K562 (cell line): Measurements from ENCODE around the gene PI4KA. TPM values are rescaled to one million over a fixed set of nuclear protein-coding genes. Genes with fewer than 3 reads are reported as not detected.
A peak's percentile ranks its signal among the peaks of the same experiment; 100 is the strongest.

Experiments
- ATAC-seq: fragments of 200-7000 bp; cut with Tn5 transposase; 3 replicates; pipeline ENCODE4 v1.9.1; 2020; ENCODE audit warnings: moderate library complexity
- BruUV-seq: library from RNA; stranded (reverse); fragments of 400-500 nt; replicated peaks from 2 replicates; lab custom pipeline; 2021; lab: Mats Ljungman, UMichigan
- CTCF ChIA-PET: fragments of 300-600 bp; formaldehyde crosslinking; extraction: SDS; loops from one replicate; lab custom pipeline; 2021; ENCODE audit warnings: low intra/inter-chr PET ratio; lab: Yijun Ruan, JAX
- POLR2A ChIA-PET: fragments of 300-600, 350-650 bp; sonication (Branson Sonifier 250); formaldehyde crosslinking; extraction: SDS; loops from one replicate; lab custom pipeline; 2021; ENCODE audit warnings: antibody characterized with exemption, inconsistent platforms; lab: Yijun Ruan, JAX
- DNase-seq, 4 experiments: peaks; one replicate each; pipeline versions ENCODE4 v3.0.0 to v3.0.0-alpha.2; 2011 to 2018; ENCODE audit warnings: low spot score in 3 of 4, mixed read lengths in 3 of 4; ENCODE audit errors: extremely low read depth in 1 of 4
- FAIRE-seq: peaks from 2 replicates; lab custom pipeline; 2011; peaks lifted over from hg19 to GRCh38; lab: Jason Lieb, UNC
- H2AFZ ChIP-seq: 2 replicates; pipeline ENCODE4 v1.6.0; 2011; ENCODE audit warnings: low read depth, low read length, control low read depth, inconsistent platforms
- H3K27ac ChIP-seq: fragments of 200-600 bp; 3 replicates; pipeline ENCODE4 v1.8.0; 2011; ENCODE audit warnings: low read depth, mild to moderate bottlenecking, control low read depth, inconsistent platforms, low read length, moderate library complexity, mixed read lengths; ENCODE audit errors: extremely low read depth
- H3K27me3 ChIP-seq, 2 experiments: fragments of 300-600 bp in 1 of 2; 2 replicates in 1 of 2; 3 replicates in 1 of 2; pipeline versions ENCODE4 v1.6.0 to v1.8.0; 2011; ENCODE audit warnings: inconsistent platforms in 2 of 2, low read length in 2 of 2, mild to moderate bottlenecking in 1 of 2, mixed read lengths in 1 of 2, moderate library complexity in 1 of 2; ENCODE audit not compliant: control insufficient read depth in 2 of 2, insufficient read depth in 2 of 2
- H3K36me3 ChIP-seq: fragments of 300-600 bp; 3 replicates; pipeline ENCODE4 v1.8.0; 2011; ENCODE audit warnings: mild to moderate bottlenecking, low read length, inconsistent platforms; ENCODE audit not compliant: control insufficient read depth, insufficient read depth
- H3K4me1 ChIP-seq, 2 experiments: fragments of 200-600 bp in 1 of 2; replicated peaks in 1 of 2; 2 replicates in 1 of 2; 3 replicates in 1 of 2; pipeline versions ENCODE4 v1.5.1 to v1.8.0; 2011; ENCODE audit warnings: inconsistent platforms in 2 of 2, low read length in 2 of 2, mild to moderate bottlenecking in 1 of 2, mixed read lengths in 1 of 2, moderate library complexity in 1 of 2; ENCODE audit not compliant: control insufficient read depth in 2 of 2, insufficient read depth in 2 of 2
- H3K4me2 ChIP-seq: 2 replicates; pipeline ENCODE4 v1.6.1; 2011; ENCODE audit warnings: low read length, control low read depth, inconsistent platforms, mixed read lengths; ENCODE audit not compliant: insufficient read depth
- H3K4me3 ChIP-seq: fragments of 200-600 bp; sonication (generic), shearing (Covaris generic); 2 replicates; pipeline ENCODE4 v1.5.1; 2016; ENCODE audit warnings: control low read depth, inconsistent platforms
- H3K79me2 ChIP-seq: fragments of 200-600 bp; 3 replicates; pipeline ENCODE4 v1.8.0; 2011; ENCODE audit warnings: low read length, inconsistent platforms; ENCODE audit not compliant: control insufficient read depth, insufficient read depth
- H3K9ac ChIP-seq, 2 experiments: 2 replicates each; pipeline versions ENCODE4 v1.6.0 to v1.6.1; 2011; ENCODE audit warnings: low read depth in 2 of 2, low read length in 2 of 2, control low read depth in 1 of 2, inconsistent platforms in 1 of 2, mild to moderate bottlenecking in 1 of 2, mixed read lengths in 1 of 2; ENCODE audit not compliant: insufficient read depth in 1 of 2
- H3K9me1 ChIP-seq: one replicate; pipeline ENCODE4 v1.6.0; 2011; ENCODE audit warnings: inconsistent platforms, mild to moderate bottlenecking, low read length, moderate library complexity; ENCODE audit not compliant: control insufficient read depth, insufficient read depth
- H3K9me3 ChIP-seq: replicated peaks from 2 replicates; pipeline ENCODE4 v1.5.1; 2011; ENCODE audit warnings: low read depth, low read length, inconsistent platforms; ENCODE audit not compliant: control insufficient read depth, insufficient read depth
- H4K20me1 ChIP-seq: replicated peaks from 2 replicates; pipeline ENCODE4 v1.6.1; 2011; ENCODE audit warnings: low read length, inconsistent platforms, mixed read lengths; ENCODE audit not compliant: control insufficient read depth, insufficient read depth
- ARNT ChIP-seq, 2 experiments: fragments of 450-650 bp; IDR thresholded peaks; 2 replicates each; pipeline ENCODE4 v1.6.1; 2016; ENCODE audit warnings: mild to moderate bottlenecking in 1 of 2
- ATF6 ChIP-seq: sonication (generic); formaldehyde crosslinking; IDR thresholded peaks from 2 replicates; pipeline ENCODE4 v1.4.0; 2020; ENCODE audit warnings: mild to moderate bottlenecking, missing genetic modification reagents
- EHMT2 ChIP-seq: fragments of 450-650 bp; IDR thresholded peaks from 2 replicates; pipeline ENCODE4 v1.6.1; 2018; ENCODE audit warnings: antibody characterized with exemption
- ESRRA ChIP-seq: fragments of 450-650 bp; IDR thresholded peaks from 2 replicates; pipeline ENCODE4 v1.6.1; 2014; ENCODE audit warnings: low read depth, mild to moderate bottlenecking, moderate library complexity, borderline replicate concordance
- HDGF ChIP-seq: fragments of 450-650 bp; IDR thresholded peaks from 2 replicates; pipeline ENCODE4 v1.6.1; 2016
- HMGN3 ChIP-seq: IDR thresholded peaks from 2 replicates; pipeline ENCODE4 v1.6.1; 2011; ENCODE audit warnings: borderline replicate concordance, low read depth, mild to moderate bottlenecking, mixed read lengths, low read length; ENCODE audit not compliant: insufficient read length; ENCODE audit errors: extremely low read depth
- LEF1 ChIP-seq: fragments of 450-650 bp; IDR thresholded peaks from 2 replicates; pipeline ENCODE4 v1.6.1; 2016; ENCODE audit warnings: mild to moderate bottlenecking
- MLLT1 ChIP-seq, 2 experiments: fragments of 450-650 bp; IDR thresholded peaks; 2 replicates each; pipeline ENCODE4 v1.6.1; 2016
- MLX ChIP-seq, 2 experiments: fragments of 450-650 bp in 1 of 2; sonication (generic) in 1 of 2; formaldehyde crosslinking; conservative IDR thresholded peaks; 2 replicates each; pipeline versions ENCODE4 v1.4.0 to v1.8.1; 2020 to 2022; ENCODE audit warnings: mild to moderate bottlenecking in 1 of 2, missing genetic modification reagents in 1 of 2
- NKRF ChIP-seq: fragments of 450-650 bp; IDR thresholded peaks from 2 replicates; pipeline ENCODE4 v1.6.1; 2016; ENCODE audit warnings: borderline replicate concordance
- NR1H2 ChIP-seq: sonication (generic); formaldehyde crosslinking; IDR thresholded peaks from 2 replicates; pipeline ENCODE4 v1.4.0; 2020; ENCODE audit warnings: mild to moderate bottlenecking, missing genetic modification reagents
- NR2F6 ChIP-seq: fragments of 450-650 bp; formaldehyde crosslinking; IDR thresholded peaks from 2 replicates; pipeline ENCODE4 v1.4.0; 2020; ENCODE audit warnings: mild to moderate bottlenecking
- RBM25 ChIP-seq: fragments of 200-400 bp; formaldehyde crosslinking; IDR thresholded peaks from 2 replicates; pipeline ENCODE4 v1.6.1; 2018; ENCODE audit warnings: low read length, low read depth, moderate library complexity; ENCODE audit not compliant: severe bottlenecking
- SREBF2 ChIP-seq: sonication (generic); formaldehyde crosslinking; IDR thresholded peaks from 2 replicates; pipeline ENCODE4 v1.4.0; 2020; ENCODE audit warnings: mild to moderate bottlenecking, missing genetic modification reagents
- ZNF311 ChIP-seq: fragments of 250-450 bp; sonication (Bioruptor Pico); IDR thresholded peaks from 2 replicates; pipeline ENCODE4 v1.4.0; 2020; ENCODE audit warnings: mild to moderate bottlenecking, moderate library complexity
- ZNF347 ChIP-seq: fragments of 450-650 bp; formaldehyde crosslinking; IDR thresholded peaks from 2 replicates; pipeline ENCODE4 v1.4.0; 2020; ENCODE audit warnings: low read depth, mild to moderate bottlenecking, moderate library complexity
- ZNF644 ChIP-seq: fragments of 200-800 bp; sonication (Bioruptor generic); IDR thresholded peaks from 2 replicates; pipeline ENCODE4 v1.6.1; 2016; ENCODE audit warnings: low read depth, missing genetic modification characterization, missing compliant biosample characterization
- WGBS: fragments of 100-300 bp; shearing (Covaris generic); methylation state at CpG from one replicate; pipeline ENCODE4 v1.1.6; 2016; ENCODE audit warnings: low coverage, mixed read lengths; ENCODE audit not compliant: insufficient coverage; ENCODE audit errors: missing lambda C conversion rate; 5-methylcytosine and 5-hydroxymethylcytosine counted together
- in situ Hi-C: fragments of 300-500 bp; cut with MboI; formaldehyde crosslinking; loops from 4 replicates; pipeline ENCODE4 v1.15.0; 2018; ENCODE audit warnings: inconsistent platforms, mixed read lengths
- intact Hi-C: fragments of 100-400 bp; cut with micrococcal nuclease; formaldehyde crosslinking; loops from 2 replicates; pipeline ENCODE4 v1.14.2; 2022
- polyA plus RNA-seq, 8 experiments: library from polyadenylated mRNA; depleted of rRNA in 4 of 8; stranded (reverse) in 5 of 8; unstranded in 3 of 8; fragments of >200 nt; fragmentation: Nextera tagmentation in 2 of 8; fragmentation: Illumina TruSeq in 1 of 8; extraction: Ambion mirVana in 2 of 8; extraction: Trizol in 1 of 8; gene quantifications; 2 replicates each; pipeline versions ENCODE4 v1.2.1 to v1.2.3, GENCODE V29; 2011 to 2014; ENCODE audit warnings: inconsistent platforms in 1 of 8, missing spikeins in 1 of 8
- total RNA-seq, 7 experiments: library from RNA; depleted of rRNA in 6 of 7; stranded (reverse); fragments of >200 nt in 6 of 7; fragmentation: Illumina TruSeq in 2 of 7; extraction: Trizol in 2 of 7; gene quantifications; 2 replicates each; pipeline versions ENCODE4 v1.2.1 to v1.2.3, GENCODE V29; 2011 to 2021; ENCODE audit warnings: low replicate concordance in 1 of 7

Gene PI4KA
- total and polyA plus RNA-seq, 9 of the 15 experiments (the other 6 are each of a cell fraction or from before 2014, with no cell fraction given) = 7.3 to 187 (median 84.7) TPM

GRCh38 chr22:20663137-20663828, 195.3 kb downstream of the PI4KA start:
- no peak overlapping the region for H3K4me2 ChIP-seq
- H3K27me3 ChIP-seq = peaks cover 25% of the 10 kb centered on the region in 2 experiments
- H2AFZ ChIP-seq = no peak overlapping the region
- H3K79me2 ChIP-seq = no peaks in the 10 kb centered on the region
- peaks cover 8% of the 10 kb centered on the region; the same call in 1 of the 2 replicates for H3K9me3 ChIP-seq
- no peak for FAIRE-seq
- H3K4me3 ChIP-seq = no peak overlapping the region
- ChIA-PET POLR2A (interaction anchor here (0.6 to 2.8 kb wide), 15 partner anchors 9 to 946 kb away, joined by 3 to 21 read pairs (median 3); partner anchors contain the start of gene MED15), CTCF (no interaction called here)
- 4% methylated on average over 1 of the region's 1 CpG for WGBS
- no peaks in the 10 kb centered on the region for H4K20me1 ChIP-seq
- H3K36me3 ChIP-seq = no peaks in the 10 kb centered on the region
- intact Hi-C loops = no loop called here
- no peaks in the 10 kb centered on the region for H3K9me1 ChIP-seq
- H3K4me1 ChIP-seq = no peaks in the 10 kb centered on the region
- no peak overlapping the region for H3K27ac ChIP-seq
- no peak for ATAC-seq
- in situ Hi-C loops = no loop called here
- no peak overlapping the region for H3K9ac ChIP-seq
- DNase-seq = no peak
- no TSS peak for BruUV-seq
- TF ChIP-seq ESRRA (no peak), EHMT2 (no peak), HMGN3 (no peak), ZNF347 (CRISPR knock-in tag) (peak; percentile 39; the same call in 1 of the 2 replicates), LEF1 (peak; percentile 54; the same call in 1 of the 2 replicates), ARNT (IDR thresholded peaks at IDR 0.05) (peak; percentile 38 to 48; a peak in 1 of 4 replicates), MLLT1 (IDR thresholded peaks at IDR 0.05) (peak; percentile 56 to 76; a peak in 3 of 4 replicates), HDGF (no peak), ZNF644 (peak; percentile 47; the same call in 1 of the 2 replicates), ATF6 (CRISPR knock-in tag) (no peak), SREBF2 (CRISPR knock-in tag) (no peak), NR1H2 (CRISPR knock-in tag) (no peak), MLX (CRISPR knock-in tag; conservative IDR thresholded peaks at IDR 0.05) (no peak), RBM25 (no peak), NR2F6 (no peak), NKRF (no peak), ZNF311 (CRISPR knock-in tag) (no peak)
